ENCODE results near the gene ALDH1B1.

ALDH1B1 gene

DNA sequence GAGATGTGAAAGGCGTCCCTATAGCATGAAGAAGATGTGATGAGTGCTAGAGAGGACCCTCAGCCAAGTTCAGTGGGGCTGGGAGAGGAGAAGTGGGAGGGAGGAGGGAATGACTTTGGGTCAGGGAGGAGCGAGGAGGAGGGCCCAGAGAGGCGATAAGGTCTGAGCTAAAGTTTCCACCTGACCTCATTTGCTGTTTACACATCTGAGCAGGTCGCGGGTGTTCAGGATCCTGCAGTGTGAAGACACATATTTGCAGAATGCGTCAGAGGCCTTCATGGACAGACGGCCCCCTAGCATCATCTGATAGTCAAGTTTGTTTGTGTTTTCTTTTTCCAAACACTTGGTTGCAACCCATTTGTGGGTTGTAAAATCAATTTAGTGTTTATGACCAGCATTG is 50.7 kb downstream of the ALDH1B1 start:
- H3K27ac ChIP-seq, result no peak overlapping the region
- DNase-seq, result no peak
- no peaks in the 10 kb centered on the region for H3K36me3 ChIP-seq
- H3K4me3 ChIP-seq (ENCODE audit: low read depth, low read length), result no peak overlapping the region
- TF ChIP-seq, protein P1, sequence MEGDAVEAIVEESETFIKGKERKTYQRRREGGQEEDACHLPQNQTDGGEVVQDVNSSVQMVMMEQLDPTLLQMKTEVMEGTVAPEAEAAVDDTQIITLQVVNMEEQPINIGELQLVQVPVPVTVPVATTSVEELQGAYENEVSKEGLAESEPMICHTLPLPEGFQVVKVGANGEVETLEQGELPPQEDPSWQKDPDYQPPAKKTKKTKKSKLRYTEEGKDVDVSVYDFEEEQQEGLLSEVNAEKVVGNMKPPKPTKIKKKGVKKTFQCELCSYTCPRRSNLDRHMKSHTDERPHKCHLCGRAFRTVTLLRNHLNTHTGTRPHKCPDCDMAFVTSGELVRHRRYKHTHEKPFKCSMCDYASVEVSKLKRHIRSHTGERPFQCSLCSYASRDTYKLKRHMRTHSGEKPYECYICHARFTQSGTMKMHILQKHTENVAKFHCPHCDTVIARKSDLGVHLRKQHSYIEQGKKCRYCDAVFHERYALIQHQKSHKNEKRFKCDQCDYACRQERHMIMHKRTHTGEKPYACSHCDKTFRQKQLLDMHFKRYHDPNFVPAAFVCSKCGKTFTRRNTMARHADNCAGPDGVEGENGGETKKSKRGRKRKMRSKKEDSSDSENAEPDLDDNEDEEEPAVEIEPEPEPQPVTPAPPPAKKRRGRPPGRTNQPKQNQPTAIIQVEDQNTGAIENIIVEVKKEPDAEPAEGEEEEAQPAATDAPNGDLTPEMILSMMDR (IDR thresholded peaks at IDR 0.05; ENCODE audit: low read depth, low read length), result no peak
- no peaks in the 10 kb centered on the region for H3K9me3 ChIP-seq (ENCODE audit: severe bottlenecking)
- no peaks in the 10 kb centered on the region for H3K27me3 ChIP-seq (ENCODE audit: insufficient read depth, low read depth, severe bottlenecking)

DNA sequence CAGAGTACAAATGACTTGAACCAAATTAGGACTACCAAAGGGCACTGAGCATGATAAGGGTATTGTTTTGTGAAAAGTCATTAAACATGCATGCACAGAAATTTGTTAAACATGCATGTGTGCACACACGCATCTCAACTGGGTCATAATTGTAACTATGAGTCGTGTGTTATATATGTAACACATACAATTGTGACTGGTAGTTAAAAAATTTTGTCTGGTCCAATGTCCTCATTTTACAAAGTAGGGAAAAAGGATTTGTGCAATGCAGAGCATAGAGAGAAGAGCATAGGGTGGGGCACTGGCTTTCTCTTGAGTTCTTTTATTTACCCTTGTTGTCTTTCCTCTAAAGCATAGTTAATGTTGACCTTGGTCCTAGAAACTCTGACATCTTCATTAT is 51.1 kb downstream of the ALDH1B1 start:
- no peak overlapping the region for H3K27ac ChIP-seq

DNA sequence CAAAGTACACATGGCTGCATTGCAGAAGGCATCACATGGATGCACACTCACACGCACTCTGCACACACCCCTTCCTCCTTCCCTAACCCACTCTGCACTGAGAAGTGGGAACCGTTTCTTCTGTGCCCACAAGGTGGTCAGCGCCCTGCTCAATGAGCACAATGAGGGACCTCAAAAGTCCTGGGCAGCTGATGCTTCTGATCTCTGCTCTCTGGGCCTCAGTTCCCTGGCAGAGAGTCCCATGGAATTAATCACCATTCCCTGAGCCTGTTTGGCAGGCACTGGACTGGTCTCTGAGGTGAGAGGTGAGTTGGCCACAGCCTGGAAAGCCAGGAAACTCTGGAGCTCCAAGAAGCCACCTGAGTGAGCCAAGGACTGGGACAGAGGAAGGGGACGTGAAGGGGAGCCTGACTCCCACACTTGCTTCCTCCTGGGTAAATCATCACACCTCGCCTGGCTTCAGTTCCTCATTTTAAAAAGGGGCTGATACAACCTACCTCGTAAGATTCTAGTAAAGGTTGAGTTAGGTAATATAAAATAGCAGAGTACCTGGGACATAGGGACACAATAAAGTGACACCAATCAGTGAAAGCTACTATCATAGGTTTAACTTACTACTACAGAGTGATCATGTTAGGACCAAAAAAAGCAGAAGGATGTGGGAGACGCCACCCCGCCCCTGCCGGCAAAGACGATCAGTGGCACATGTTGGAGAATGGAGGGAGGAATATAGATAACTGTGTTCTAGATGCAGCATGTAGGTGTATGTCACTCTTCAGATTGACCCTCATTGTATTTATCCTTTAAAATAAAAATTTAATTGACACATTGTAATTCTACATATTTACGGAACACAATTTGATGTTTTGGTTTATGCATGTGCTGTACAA is 52.9 kb downstream of the ALDH1B1 start:
- TF ChIP-seq, protein P1 (IDR thresholded peaks at IDR 0.05; ENCODE audit: low read depth, low read length), result no peak
- no peak for DNase-seq
- H3K27me3 ChIP-seq (ENCODE audit: insufficient read depth, low read depth, severe bottlenecking), result no peaks in the 10 kb centered on the region
- H3K4me3 ChIP-seq (ENCODE audit: low read depth, low read length), result no peak overlapping the region
- no peaks in the 10 kb centered on the region for H3K9me3 ChIP-seq (ENCODE audit: severe bottlenecking)
- H3K27ac ChIP-seq, result no peak overlapping the region
- H3K36me3 ChIP-seq, result no peaks in the 10 kb centered on the region

More for the DNA sequence above, 51.1 kb downstream of the ALDH1B1 start:
- no peak for DNase-seq
- Histone ChIP-seq H3K4me3 (ENCODE audit: low read depth, low read length) (no peak overlapping the region), H3K36me3 (no peaks in the 10 kb centered on the region), H3K27me3 (ENCODE audit: insufficient read depth, low read depth, severe bottlenecking) (no peaks in the 10 kb centered on the region), H3K9me3 (ENCODE audit: severe bottlenecking) (no peaks in the 10 kb centered on the region)
- TF ChIP-seq, protein P1 (IDR thresholded peaks at IDR 0.05; ENCODE audit: low read depth, low read length), result no peak

DNA sequence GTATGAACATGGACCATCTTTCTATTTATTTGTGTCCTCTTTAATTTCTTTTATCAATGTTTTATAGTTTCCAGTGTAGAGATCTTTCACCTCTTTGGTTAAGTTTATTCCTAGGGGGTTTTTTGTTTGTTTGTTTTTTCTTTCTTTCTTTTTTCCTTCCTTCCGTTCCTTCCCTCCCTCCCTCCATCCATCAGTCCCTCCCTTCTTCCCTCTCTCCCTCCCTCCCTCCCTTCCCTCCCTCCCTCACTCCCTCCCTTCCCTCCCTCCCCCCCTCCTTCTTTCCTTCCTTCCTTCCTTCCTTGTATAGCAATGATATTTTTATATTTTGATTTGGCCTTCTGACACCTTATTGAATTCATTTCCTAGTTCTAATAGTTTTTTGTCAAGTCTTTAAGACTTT is 55.2 kb downstream of the ALDH1B1 start:
- Histone ChIP-seq H3K4me3 (ENCODE audit: low read depth, low read length) (no peak overlapping the region), H3K36me3 (no peaks in the 10 kb centered on the region), H3K27me3 (ENCODE audit: insufficient read depth, low read depth, severe bottlenecking) (no peaks in the 10 kb centered on the region), H3K9me3 (ENCODE audit: severe bottlenecking) (peaks cover 5% of the 10 kb centered on the region), H3K27ac (no peak overlapping the region)
- TF ChIP-seq, protein P1 (IDR thresholded peaks at IDR 0.05; ENCODE audit: low read depth, low read length), result no peak
- DNase-seq, result no peak
